Glomerular endothelial cell (primary cell): ENCODE results near the gene PUM1. TPM values are rescaled to one million over a fixed set of nuclear protein-coding genes. Genes with fewer than 3 reads are reported as not detected.

ENCODE experiments used
- DNase-seq: peaks from one replicate; pipeline ENCODE4 v3.0.0-alpha.2; 2011; ENCODE audit warnings: low read depth, low spot score; ENCODE audit errors: extremely low read depth
- total RNA-seq: library from RNA; depleted of rRNA; stranded (reverse); fragments of >200 nt; gene quantifications from 2 replicates; pipeline ENCODE4 v1.2.3, GENCODE V29; 2015

The PUM1 gene
- total RNA-seq, 1 donor from 2014 or later = 74.7 TPM

DNA sequence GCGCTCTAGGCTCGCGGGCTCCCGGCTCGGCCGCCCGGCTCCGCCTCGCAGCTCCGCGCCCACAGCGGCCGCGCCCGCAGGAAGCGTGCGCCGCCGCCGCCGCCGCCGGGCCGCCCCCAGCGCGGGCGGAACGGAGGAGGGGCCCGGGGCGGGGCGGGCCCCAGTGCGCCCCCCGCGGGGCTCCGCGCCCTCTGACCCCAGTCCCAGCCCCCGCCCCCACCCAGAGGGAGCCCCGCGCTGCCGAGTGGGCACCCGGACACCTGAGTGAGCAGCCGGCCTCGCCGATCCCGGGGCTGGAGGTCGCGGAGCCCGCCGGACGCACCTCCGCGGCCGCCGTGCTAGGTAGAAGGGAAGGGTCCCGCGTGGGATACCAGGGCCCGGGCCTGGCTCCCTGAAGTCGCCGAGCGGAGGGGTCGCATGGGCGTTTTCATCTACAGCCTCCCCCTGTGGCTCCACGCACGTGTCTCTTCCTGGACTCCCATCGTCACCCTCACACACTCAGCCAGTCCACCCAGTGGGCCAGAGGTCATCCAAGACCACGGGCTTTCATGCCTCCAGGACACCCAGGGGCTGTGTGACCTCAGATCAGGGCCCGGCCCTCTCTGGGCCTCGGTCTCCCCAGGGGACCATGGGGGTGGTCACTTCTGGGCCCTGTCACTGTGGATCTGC lies 156.7 kb downstream of the PUM1 start, which contains the start of gene SDC3:
TSS of gene SDC3 (minus strand) at position 63 of the 669 bp plus-strand sequence. CDS start 172 bp downstream, outside the sequence.
- no peak for DNase-seq

DNA sequence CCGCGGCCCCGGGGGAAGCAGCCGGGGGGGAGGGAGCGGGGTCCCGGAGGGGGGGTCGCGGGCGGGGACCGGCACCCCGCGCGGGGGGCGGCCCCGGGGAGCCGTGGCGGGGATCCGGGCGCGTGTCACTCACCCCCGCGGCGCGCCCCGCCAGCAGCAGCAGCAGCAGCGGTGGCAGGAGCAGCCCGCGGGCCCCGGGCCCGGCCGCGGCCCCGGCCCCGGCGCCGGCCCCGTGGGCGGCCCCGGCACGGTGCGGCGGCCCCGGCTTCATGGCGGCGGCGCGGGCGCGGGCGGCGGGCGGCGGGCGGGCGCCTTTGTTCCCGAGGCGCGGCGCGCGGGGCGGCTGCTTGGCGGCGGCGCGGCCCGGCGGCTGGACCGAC lies 157.2 kb downstream of the PUM1 start:
- no peak for DNase-seq

DNA sequence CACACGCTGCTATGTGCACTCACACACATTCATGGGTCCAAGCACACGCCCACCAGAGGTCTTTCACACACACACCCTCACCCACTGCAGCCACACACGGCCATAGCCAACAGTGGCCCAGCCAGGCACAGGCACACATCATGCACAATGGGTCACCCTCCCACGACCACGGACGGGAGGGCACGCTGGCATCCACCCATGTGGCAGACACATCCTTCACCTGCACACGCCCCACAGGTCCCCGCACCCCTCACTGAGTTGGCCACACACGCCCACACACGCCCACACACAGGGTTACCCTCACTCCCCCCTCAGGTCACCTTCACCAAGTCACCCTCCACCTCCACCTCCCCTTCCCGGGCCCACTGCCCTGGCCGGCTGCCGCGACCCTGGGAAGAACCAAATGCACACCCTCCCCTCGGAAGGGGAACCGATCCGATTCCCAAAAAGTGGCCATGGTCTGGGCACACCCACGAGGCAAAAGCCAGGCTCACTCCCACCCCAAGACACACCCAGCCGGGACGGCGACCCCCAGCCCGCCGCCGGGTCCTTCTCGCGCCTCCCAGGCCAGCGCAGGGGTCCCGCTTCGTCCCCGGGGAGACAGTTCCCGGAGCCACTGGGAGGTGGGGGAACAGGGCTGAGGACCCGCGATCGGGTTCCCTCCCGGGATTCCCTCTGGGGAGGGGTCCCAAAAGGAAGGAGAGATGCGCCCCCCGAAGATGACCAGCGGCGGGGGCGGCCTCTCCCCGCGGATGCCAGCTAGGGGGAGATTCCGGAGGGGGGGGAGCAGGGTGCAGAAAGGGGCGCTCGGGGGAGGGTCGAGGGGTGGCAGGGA lies 157.8 kb downstream of the PUM1 start:
- no peak for DNase-seq

DNA sequence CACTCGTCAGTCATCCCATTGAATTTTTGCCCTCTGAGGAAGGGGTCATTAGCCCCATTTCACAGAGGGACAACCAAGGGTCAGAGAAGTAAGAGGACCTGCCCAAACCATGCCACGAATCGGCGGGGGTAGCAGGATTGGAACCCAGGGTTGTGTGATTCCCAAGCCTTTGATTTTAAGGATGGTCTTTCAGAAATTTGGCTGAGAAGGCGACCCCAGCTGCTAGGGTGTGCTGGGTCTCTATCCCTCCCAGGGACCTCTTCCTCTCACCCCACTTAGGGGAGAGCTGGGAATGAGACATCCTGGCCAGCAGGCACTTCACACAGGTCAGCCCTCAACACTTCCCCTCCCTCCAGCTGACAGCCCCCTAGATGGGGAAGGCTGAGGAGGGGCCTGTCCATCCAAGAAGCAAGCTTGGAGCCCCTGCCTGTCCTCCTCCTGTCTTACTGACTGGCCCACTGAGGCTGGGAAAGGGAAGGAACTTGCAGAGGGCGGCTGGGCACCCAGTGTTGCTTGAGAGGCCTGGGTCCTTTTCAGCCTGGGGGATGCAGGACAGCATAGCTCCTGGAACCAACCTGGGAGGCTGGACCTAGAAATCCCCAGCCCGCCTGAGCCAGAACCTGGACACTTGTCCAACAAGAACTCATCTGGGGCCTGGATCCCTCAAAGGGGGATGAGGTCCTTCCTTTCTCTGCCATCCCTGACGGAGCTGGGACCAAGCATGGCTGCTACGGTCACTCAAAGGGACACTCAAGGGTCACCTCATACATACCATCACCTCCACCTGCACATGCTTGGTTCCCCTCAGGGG lies 158.7 kb downstream of the PUM1 start:
- no peak for DNase-seq

DNA sequence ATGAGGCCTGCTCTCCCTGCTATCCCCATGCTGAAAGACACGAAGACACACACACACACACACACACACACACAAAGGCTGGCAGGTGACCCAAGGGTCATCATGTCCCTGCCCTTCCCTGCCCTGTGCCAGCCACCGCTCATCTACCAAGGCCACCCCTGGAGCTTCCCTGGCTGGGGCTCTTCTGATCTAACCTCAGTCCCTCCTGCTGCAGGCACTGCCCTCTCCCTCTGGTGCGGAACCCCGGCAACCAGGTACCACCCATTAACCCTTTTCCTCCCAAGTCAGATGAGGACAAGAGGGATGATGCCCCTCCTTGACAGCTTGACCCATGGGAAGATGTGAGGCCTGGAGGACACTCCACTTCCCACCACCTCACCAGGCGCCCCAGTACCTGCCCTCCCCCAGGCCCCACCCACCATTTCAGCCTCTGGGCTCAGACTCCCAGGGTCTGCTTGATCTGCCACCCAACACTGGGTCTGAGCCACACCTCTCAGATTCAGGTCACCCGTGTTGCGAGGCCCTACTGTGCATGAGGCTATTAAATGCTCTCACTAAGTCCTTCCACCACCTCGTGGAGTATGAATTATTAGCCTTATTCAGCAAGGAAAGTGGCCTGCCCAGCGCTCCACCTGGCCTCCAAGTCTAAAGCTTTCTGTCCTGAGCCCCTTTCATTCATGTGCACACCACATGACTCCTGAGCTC lies 159.4 kb downstream of the PUM1 start:
- no peak for DNase-seq

DNA sequence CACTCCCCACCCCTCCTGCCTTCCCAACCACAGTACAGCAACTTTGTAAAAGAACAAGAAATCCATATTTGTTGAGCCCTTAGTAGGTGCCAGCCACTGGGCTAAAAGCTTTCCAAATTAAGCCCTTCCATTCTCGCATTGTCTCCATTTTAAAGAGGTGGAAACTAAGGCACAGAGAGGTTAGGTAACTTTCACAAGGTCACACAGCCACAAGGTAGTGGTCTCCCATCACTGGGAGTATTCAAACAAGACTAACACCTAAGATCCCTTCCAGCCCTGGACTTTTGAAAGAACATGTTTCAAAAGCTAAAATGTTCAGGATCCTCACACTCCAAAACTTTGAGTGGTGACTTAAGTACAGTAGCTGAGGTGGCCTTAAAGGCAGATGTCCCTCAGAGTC lies 160.1 kb downstream of the PUM1 start:
- DNase-seq = no peak

DNA sequence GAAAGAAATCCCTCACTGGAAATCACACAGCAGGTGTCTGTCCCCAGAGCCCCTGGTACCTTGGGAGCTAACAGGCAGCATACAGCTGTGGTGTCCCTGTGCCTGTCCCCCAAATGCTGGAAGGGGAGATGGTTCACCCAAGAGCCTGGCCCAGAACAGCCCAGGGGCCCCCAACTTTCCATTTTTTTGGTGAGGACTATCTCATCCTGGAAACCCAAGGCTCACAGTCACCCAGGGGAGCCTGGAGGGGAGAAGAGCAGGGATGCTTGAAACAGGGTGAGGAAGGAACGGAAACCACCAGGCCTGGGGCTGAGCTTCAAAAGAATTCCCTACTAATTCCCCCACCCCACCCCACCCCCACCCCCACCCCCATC lies 160.6 kb downstream of the PUM1 start:
- DNase-seq = no peak

DNA sequence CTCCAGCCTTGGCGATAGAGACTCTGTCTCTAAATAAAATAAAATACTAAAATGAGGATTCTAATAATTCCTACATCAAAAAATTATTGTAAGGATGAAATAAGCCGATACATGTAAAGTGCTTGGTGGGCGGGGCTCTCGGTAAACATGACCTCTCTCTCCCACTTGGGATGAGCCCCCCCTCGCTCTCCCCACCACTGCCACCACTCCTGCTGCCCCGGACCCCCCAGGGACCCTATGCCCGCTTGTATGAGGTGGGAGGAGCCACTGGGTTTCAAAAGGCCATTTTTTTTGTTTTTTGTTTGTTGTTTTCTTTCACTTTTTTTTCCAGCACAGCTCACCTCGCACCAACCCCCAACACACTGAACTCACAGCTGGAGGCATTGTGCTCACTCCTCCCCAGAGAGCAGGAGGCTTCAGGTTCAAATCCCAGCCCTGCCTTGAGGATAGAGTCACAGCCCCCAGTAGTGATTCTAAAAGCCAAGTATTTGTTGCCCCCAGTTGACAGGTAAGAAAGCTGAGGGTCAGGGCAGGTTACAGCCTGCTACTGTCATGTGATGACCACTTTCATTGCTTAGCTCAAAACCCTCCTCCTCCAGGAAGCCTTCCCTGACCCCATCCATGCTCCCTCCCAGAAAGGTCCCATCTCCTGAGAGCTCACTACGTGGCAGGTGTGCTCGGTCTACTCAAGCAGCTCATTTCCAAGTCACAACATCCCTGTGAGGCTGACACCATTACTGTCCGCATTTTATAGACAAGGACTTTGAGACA lies 161.1 kb downstream of the PUM1 start:
- DNase-seq = no peak

DNA sequence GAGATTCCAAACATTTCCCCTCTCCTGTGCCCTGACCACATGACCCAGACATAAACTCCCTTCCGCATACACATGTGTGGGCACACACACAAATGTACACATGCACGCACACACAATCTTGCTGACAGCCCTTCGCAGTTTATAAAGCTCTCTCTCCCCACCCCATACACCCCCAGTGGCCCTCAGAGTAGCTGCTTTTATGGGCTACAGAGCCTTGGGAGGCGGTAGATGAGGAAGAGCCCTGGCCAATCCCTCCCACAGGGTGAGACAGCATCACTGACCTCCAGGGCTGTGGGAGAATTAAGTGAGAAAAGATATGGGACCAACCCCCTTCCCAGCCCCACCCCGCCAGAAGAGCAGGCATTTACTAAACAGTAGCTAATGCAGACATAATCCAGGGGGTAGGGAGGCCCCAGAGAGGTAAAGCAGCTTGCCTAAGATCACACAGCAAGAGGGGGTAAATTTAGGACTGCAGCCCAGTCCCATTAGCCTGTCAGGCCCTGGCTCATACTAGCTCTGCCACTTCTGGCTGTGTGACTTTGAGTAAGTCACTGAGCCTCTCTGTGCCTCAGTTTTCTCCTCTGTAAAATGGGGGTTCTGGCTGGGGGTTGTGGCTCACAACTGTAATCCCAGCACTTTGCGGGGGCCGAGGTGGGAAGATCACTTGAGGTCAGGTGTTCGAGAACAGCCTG lies 162.0 kb downstream of the PUM1 start:
- DNase-seq = no peak

DNA sequence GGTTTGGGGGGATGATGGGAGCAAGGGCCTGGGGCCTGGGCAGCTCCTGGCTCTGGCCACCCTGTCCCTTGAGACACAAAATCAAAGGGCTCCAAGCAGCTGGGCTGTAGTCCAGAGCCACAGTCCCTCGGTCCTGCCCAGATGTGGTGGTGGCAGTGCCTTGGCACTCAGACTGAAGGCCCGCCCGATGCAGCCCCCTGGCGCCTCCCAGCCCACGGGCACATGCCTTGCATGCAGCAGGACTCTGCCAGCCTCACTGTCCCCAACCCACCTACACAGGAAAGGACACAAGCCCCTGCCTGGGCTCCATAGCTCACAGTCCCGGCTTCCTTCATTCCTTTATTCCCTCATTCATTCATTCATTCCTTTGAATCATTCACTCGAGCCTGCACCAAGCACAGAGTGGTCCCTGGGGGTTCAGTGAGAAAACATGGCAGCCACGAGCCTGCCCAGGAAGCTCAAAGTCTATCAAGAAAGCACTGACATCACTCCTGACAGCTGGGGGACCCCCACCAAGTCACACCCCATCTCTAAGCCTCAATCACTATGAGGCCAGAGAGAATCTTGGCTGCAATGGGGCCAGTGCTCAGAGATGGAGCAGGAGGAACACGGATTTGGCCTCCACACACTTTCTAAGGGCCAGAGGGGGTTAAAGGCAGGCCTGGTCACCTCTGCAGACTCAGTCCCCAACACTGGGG lies 162.8 kb downstream of the PUM1 start:
- DNase-seq = no peak

DNA sequence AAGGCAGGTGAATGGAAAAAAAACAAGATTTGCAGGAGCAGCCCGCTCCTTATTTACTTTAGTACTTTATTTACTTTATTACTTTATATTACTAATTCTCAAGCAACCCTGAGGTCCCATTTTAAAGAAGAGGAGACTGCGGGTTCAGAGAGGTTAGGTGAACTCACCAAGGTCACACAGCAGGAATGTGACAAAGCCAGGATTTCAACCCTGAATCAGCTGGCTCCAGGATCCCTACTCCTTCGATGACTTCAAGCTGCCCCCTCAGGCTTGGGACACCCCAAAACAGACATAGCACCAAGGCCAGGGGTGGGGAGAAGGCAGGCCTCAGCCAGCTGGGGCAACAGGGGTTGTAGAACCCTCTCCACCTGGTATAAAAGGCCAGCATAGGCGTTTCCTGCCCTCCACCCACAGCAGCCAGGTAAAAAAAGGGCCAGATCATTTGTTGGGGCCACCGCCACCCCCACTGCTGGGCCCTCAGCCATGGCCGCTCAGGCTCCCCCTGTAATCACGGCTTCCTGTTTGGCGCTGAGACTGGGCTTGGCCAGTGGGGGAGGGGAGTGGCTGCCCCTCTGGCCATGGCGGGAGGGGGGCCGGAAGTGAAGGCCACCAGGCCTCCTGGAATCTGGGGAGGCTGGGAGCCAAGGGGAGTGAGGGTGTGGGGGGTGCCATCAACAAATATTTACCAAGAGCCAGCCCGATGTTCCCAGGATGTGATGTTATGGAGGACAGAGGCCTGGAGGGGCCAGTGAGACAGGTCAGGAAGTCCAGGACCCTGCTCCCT lies 163.5 kb downstream of the PUM1 start:
- no peak for DNase-seq

DNA sequence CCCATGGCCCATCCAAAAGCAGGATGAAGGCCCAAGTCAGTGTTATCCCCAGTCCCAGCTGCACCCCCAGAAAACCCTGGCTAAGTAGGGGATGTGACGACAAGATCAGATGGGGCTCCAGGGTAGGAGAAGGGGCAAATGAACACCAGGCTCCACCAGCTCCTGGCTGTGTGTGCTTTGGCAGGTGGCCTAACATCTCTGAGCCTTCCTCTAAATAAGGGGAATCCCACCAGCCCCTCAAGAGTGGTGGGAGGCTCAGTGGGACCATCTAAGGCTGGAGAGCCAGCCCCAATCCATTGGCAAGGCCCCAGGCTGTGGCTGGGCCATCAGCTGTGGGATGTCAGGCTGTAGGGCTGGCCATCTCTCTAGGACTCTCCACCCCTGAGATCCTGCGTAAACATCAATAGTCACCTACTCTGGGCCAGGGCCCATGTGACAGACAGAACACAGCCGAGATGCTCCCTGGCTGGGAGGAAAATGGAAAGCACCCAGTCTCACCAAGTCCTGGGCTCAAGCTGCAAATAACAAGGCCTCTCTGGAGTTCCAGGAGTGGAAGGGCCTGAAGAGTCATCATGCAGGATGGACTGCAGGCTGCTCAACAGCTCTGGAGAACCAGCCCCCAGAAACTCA lies 164.5 kb downstream of the PUM1 start:
- DNase-seq = no peak

DNA sequence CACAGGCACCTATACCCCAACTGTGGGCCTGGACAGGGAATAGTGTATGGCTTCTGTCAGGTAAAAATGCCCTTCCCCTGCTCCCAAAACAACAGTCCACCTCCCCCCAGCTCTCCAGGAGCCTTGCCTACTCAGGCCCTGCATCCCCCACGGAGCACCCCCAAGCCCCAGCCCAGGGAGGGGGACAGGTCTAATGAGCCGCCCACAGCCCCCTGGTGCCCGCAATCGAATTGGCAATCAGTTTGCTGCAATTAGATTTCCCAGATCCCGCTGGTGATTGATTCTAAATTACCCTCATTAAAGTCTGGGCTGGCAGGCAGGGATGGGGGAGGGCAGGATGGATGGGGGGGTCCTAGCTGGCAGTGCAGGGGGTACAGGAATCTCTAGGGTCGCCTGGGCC lies 165.0 kb downstream of the PUM1 start:
- no peak for DNase-seq

DNA sequence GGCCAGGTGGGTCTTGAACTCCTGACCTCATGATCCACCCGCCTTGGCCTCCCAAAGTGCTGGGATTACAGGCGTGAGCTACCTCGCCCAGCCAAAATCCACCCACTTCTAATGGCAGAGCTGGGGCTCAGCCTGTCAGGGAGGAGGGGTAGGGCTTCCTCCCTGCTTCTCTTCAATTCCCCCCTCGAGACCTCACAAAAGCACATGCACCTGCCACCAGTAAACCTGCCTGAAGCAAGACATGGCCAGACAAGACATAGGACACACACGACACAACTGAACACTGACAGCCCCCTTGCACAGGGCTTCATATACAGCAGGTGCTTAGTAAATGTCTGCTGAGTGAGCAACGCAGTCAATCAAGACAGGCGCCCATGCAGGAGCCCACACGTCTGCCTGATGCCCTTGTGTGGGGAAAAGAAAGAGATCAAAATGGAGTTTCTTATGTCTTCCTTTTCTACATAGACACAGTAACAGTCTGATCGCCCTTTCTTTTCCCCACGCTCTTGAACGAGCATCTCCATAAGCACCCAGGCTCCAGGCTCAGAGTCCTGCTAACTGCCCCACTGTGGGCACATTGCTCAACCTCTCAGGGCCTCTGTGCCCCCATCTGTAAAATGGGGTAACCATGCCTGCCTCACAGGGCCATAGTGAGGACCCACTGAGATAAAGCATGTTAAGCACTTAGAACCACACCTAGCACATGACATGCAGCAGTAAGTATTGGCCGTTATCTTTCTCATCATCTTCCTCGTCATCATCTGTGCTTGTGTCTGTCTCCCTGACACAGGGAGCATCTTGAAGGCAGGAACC lies 165.7 kb downstream of the PUM1 start:
- DNase-seq = no peak

DNA sequence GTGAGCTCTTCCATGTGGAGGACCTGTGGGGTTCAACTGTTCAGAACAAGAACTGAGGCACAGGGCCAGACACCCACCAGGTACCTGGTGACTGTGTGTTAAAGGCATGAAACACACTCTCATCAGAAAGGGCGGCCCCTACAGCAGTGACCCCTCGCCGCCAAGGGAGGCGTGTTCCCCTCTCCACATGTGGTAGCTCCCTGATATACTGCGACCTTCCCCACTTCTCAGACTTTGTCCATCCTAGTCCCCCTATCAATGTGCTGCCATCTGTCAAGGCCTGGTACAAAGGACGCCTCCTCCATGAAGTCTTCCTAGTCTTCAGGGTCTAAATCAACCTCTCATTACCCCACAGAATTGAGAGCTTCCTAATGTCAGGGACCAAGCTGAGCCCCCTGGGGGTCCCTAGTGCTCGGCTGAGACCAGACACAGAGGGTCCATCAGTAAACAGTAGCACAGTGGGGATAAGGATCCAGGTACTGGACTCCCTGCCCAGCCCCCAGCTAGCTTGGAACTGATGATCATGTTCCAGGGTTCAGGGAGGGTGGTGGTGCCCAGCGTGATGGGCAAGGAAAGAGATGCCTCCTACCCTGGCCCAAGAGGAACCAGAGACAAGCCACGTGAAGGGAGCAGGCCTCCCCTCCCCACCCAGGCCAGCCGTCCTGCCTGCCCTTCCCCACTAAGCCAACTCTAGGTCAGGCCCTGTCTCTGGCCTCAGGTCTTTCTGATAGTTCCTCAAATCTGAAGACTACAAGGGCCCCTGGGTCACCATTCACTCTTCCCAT lies 167.3 kb downstream of the PUM1 start:
- DNase-seq = no peak

DNA sequence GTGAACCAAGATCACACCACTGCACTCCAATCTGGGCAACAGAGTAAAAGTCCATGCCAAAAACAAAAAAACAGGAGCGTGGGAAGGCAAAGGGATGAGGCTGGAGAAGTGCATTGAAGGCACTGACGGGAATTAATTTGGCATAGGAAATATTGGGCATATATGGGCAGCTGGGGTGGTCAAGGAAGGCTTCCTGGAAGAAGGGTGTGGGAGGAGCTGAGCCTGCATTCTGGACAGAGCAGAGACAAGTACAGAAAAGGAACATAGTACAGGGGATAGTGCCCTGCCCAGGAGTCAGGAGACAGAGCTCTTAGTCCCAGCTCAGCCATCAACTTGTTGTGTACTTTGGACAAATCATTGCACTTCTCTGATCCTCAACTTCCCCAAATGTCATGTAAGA lies 168.6 kb downstream of the PUM1 start:
- DNase-seq = no peak
